ENCODE measurements around the gene LATS2. TPM values are rescaled to one million over a fixed set of nuclear protein-coding genes. Genes with fewer than 3 reads are reported as not detected.
A peak's percentile ranks its signal among the peaks of the same experiment; 100 is the strongest.

Gene LATS2
- total RNA-seq, 1 experiment from 2014 or later = 7.3 TPM

GRCh38 chr13:21077076-21077787, 15.8 kb upstream of the LATS2 start:
- in situ Hi-C loops (cut with HindIII; ENCODE audit: low pct_unique_long_range_greater_than_20kb, low sequenced_read_pairs) = no loop called here
- DNase-seq (ENCODE audit: low read depth) = no peak

- in situ Hi-C loops (cut with HindIII; ENCODE audit: low pct_unique_long_range_greater_than_20kb, low sequenced_read_pairs) = no loop called here
Measured at GRCh38 chr13:21076253-21076652, 14.9 kb upstream of the LATS2 start.

GRCh38 chr13:21075379-21076249, 14.2 kb upstream of the LATS2 start:
- no peak for DNase-seq (ENCODE audit: low read depth)

More at GRCh38 chr13:21076253-21076652, 14.9 kb upstream of the LATS2 start:
- DNase-seq (ENCODE audit: low read depth) = no peak

GRCh38 chr13:21075011-21075378, 13.6 kb upstream of the LATS2 start:
- in situ Hi-C loops (cut with HindIII; ENCODE audit: low pct_unique_long_range_greater_than_20kb, low sequenced_read_pairs) = no loop called here
- DNase-seq (ENCODE audit: low read depth) = no peak

More at GRCh38 chr13:21075379-21076249, 14.2 kb upstream of the LATS2 start:
- in situ Hi-C loops (cut with HindIII; ENCODE audit: low pct_unique_long_range_greater_than_20kb, low sequenced_read_pairs) = no loop called here

- no peak for DNase-seq (ENCODE audit: low read depth)
- in situ Hi-C loops (cut with HindIII; ENCODE audit: low pct_unique_long_range_greater_than_20kb, low sequenced_read_pairs) = no loop called here
Measured at GRCh38 chr13:21074546-21074945, 13.2 kb upstream of the LATS2 start.

- no peak for DNase-seq (ENCODE audit: low read depth)
- in situ Hi-C loops (cut with HindIII; ENCODE audit: low pct_unique_long_range_greater_than_20kb, low sequenced_read_pairs) = no loop called here
Measured at GRCh38 chr13:21071924-21072323, 10.5 kb upstream of the LATS2 start.

DNA sequence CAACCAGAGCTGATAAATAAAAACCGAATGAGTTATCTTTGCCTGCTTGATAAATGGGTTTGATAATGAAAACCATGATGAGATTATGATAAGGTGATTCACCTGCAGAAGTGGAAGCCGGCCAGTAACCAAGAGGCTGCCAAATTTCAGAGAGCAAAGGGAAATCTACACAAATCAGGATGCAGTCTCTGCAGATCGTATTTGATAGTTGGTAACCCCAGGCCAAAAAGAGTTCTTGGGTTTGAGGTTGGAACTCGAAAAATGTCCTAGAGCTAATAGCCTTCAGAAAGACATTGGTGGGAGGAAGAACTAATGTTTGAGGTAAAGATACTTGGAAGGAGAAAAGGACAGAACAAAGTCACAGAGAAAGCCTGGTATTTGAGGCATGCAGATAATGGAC, 9.6 kb upstream of the LATS2 start:
- DNase-seq (ENCODE audit: low read depth) = no peak
- in situ Hi-C loops (cut with HindIII; ENCODE audit: low pct_unique_long_range_greater_than_20kb, low sequenced_read_pairs) = no loop called here

DNA sequence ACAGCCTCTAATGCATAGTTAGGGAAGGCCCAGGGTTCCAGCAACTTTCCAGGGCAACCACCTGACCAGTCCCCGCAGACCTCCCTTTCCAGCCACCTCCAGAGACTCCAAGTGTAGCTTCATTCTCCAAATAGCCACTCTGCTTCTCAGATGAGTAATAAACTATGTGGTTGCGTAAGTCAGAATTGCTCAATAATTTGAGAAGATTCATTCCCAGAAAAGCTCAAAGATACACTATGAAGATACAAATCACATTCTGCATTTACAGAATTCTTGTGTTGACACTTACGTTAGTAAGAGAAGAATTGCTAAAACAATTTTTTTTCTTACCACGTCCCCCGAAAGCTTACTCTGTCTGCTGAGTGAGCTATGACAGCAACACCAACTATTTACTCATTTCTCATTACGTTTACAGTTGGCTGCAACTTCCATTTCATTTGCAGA, 8.2 kb upstream of the LATS2 start:
- in situ Hi-C loops (cut with HindIII; ENCODE audit: low pct_unique_long_range_greater_than_20kb, low sequenced_read_pairs) = no loop called here

GRCh38 chr13:21067848-21068247, 6.5 kb upstream of the LATS2 start:
- in situ Hi-C loops (cut with HindIII; ENCODE audit: low pct_unique_long_range_greater_than_20kb, low sequenced_read_pairs) = no loop called here
- no peak for DNase-seq (ENCODE audit: low read depth)

More for the DNA sequence above, 8.2 kb upstream of the LATS2 start:
- peak; percentile 45 for DNase-seq (ENCODE audit: low read depth)

- DNase-seq (ENCODE audit: low read depth) = no peak
- in situ Hi-C loops (cut with HindIII; ENCODE audit: low pct_unique_long_range_greater_than_20kb, low sequenced_read_pairs) = no loop called here
Measured at GRCh38 chr13:21066946-21067345, 5.6 kb upstream of the LATS2 start.

GRCh38 chr13:21065686-21066085, 4.3 kb upstream of the LATS2 start:
- DNase-seq (ENCODE audit: low read depth) = no peak
- in situ Hi-C loops (cut with HindIII; ENCODE audit: low pct_unique_long_range_greater_than_20kb, low sequenced_read_pairs) = no loop called here

- DNase-seq (ENCODE audit: low read depth) = no peak
- in situ Hi-C loops (cut with HindIII; ENCODE audit: low pct_unique_long_range_greater_than_20kb, low sequenced_read_pairs) = no loop called here
Measured at GRCh38 chr13:21063031-21063430, 1.6 kb upstream of the LATS2 start.

GRCh38 chr13:21060338-21061028, 903 bp downstream of the LATS2 start:
- in situ Hi-C loops (cut with HindIII; ENCODE audit: low pct_unique_long_range_greater_than_20kb, low sequenced_read_pairs) = no loop called here
- DNase-seq (ENCODE audit: low read depth) = peak; percentile 27

GRCh38 chr13:21059641-21060337, 1.6 kb downstream of the LATS2 start:
- in situ Hi-C loops (cut with HindIII; ENCODE audit: low pct_unique_long_range_greater_than_20kb, low sequenced_read_pairs) = no loop called here
- no peak for DNase-seq (ENCODE audit: low read depth)

DNA sequence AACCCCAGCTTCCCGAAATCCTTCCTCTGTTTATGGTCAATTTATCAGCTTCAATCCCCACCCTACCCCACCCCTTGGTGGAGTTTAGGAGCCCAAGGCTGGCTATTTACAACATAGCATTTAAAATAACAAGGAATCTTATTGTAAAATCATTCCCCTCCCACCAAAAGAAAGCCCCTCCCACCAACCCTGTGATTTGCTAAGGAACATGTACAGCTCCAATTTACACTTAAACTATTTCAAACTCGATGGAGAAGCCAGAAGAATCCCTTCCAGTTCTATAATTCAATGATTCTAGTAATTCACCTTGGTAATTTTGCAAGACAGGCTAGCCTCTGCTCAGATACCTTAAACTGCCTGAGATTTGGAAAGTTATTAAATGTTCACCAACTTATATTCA, 3.0 kb downstream of the LATS2 start:
- no peak for DNase-seq (ENCODE audit: low read depth)
- in situ Hi-C loops (cut with HindIII; ENCODE audit: low pct_unique_long_range_greater_than_20kb, low sequenced_read_pairs) = no loop called here

- in situ Hi-C loops (cut with HindIII; ENCODE audit: low pct_unique_long_range_greater_than_20kb, low sequenced_read_pairs) = no loop called here
- DNase-seq (ENCODE audit: low read depth) = no peak
Measured at GRCh38 chr13:21055511-21056045, 5.8 kb downstream of the LATS2 start.

GRCh38 chr13:21055016-21055415, 6.4 kb downstream of the LATS2 start:
- no peak for DNase-seq (ENCODE audit: low read depth)
- in situ Hi-C loops (cut with HindIII; ENCODE audit: low pct_unique_long_range_greater_than_20kb, low sequenced_read_pairs) = no loop called here

DNA sequence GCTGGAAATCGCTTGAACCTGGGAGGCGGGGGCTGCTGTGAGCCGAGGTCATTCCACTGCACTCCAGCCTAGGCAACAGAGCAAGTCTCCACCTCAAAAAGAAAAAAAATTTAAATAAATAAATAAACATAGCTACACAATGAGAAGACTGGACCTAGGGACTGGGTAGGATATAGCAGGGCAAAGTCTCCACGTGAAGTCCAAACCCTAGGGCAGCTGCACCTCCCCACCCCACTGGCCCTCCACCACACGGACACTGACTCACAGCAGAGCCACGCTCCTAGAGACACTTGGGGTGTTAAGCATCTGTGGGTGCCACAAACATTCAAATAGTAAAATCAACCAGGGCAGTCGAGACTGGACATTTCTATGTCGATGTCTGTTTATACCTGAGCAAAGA, 7.1 kb downstream of the LATS2 start:
- in situ Hi-C loops (cut with HindIII; ENCODE audit: low pct_unique_long_range_greater_than_20kb, low sequenced_read_pairs) = no loop called here

More for the DNA sequence above, 7.1 kb downstream of the LATS2 start:
- no peak for DNase-seq (ENCODE audit: low read depth)
